ENCODE measurements around the gene RPL27A. TPM values are rescaled to one million over a fixed set of nuclear protein-coding genes. Genes with fewer than 3 reads are reported as not detected.

Gene RPL27A
- total RNA-seq, 2 experiments from 2014 or later: 1,157 to 1,188 TPM

- Mint-ChIP-seq H3K27ac (no peak overlapping the region), H3K4me1 (ENCODE audit: low read depth) (no peaks in the 10 kb centered on the region), H3K27me3 (ENCODE audit: low read depth) (no peaks in the 10 kb centered on the region), H3K4me3 (no peak overlapping the region), H3K36me3 (ENCODE audit: low read depth) (no peaks in the 10 kb centered on the region), H3K9me3 (no peaks in the 10 kb centered on the region)
- CTCF ChIA-PET: no interaction called here
- intact Hi-C loops (cut with micrococcal nuclease): no loop called here
- no peak for DNase-seq
Observed at GRCh38 chr11:8706673-8707432, 24.3 kb downstream of the RPL27A start.

- DNase-seq: no peak
- Mint-ChIP-seq H3K4me1 (ENCODE audit: low read depth) (no peaks in the 10 kb centered on the region), H3K9me3 (no peaks in the 10 kb centered on the region), H3K4me3 (no peak overlapping the region), H3K27me3 (ENCODE audit: low read depth) (no peaks in the 10 kb centered on the region), H3K27ac (no peak overlapping the region), H3K36me3 (ENCODE audit: low read depth) (no peaks in the 10 kb centered on the region)
- intact Hi-C loops (cut with micrococcal nuclease): no loop called here
- CTCF ChIA-PET: no interaction called here
Observed at GRCh38 chr11:8707541-8708191, 25.1 kb downstream of the RPL27A start.

- intact Hi-C loops (cut with micrococcal nuclease): no loop called here
- no peak overlapping the region for H3K4me3 Mint-ChIP-seq
- no peaks in the 10 kb centered on the region for H3K36me3 Mint-ChIP-seq (ENCODE audit: low read depth)
- H3K9me3 Mint-ChIP-seq: no peaks in the 10 kb centered on the region
- CTCF ChIA-PET: no interaction called here
- DNase-seq: no peak
- H3K27me3 Mint-ChIP-seq (ENCODE audit: low read depth): no peaks in the 10 kb centered on the region
- no peaks in the 10 kb centered on the region for H3K4me1 Mint-ChIP-seq (ENCODE audit: low read depth)
- no peak overlapping the region for H3K27ac Mint-ChIP-seq
Observed at GRCh38 chr11:8709002-8709672, 26.5 kb downstream of the RPL27A start.

- no peaks in the 10 kb centered on the region for H3K4me1 Mint-ChIP-seq (ENCODE audit: low read depth)
- CTCF ChIA-PET: no interaction called here
- intact Hi-C loops (cut with micrococcal nuclease): no loop called here
Observed at GRCh38 chr11:8709777-8710176, 27.2 kb downstream of the RPL27A start.

GRCh38 chr11:8711895-8712442, 29.4 kb downstream of the RPL27A start:
- Mint-ChIP-seq H3K36me3 (ENCODE audit: low read depth) (no peaks in the 10 kb centered on the region), H3K27me3 (ENCODE audit: low read depth) (no peaks in the 10 kb centered on the region), H3K27ac (no peak overlapping the region), H3K4me1 (ENCODE audit: low read depth) (no peaks in the 10 kb centered on the region), H3K9me3 (no peaks in the 10 kb centered on the region), H3K4me3 (no peak overlapping the region)
- intact Hi-C loops (cut with micrococcal nuclease): no loop called here
- no peak for DNase-seq
- CTCF ChIA-PET: interaction anchor here (0.6 to 1.3 kb wide), 2 partner anchors 100 to 102 kb away, joined by 3 to 5 read pairs; no protein-coding TSS in a partner anchor

More at GRCh38 chr11:8709777-8710176, 27.2 kb downstream of the RPL27A start:
- no peaks in the 10 kb centered on the region for H3K9me3 Mint-ChIP-seq
- H3K27me3 Mint-ChIP-seq (ENCODE audit: low read depth): no peaks in the 10 kb centered on the region
- no peak overlapping the region for H3K4me3 Mint-ChIP-seq
- no peaks in the 10 kb centered on the region for H3K36me3 Mint-ChIP-seq (ENCODE audit: low read depth)
- DNase-seq: no peak
- no peak overlapping the region for H3K27ac Mint-ChIP-seq

- Mint-ChIP-seq H3K9me3 (no peaks in the 10 kb centered on the region), H3K4me3 (no peak overlapping the region), H3K36me3 (ENCODE audit: low read depth) (no peaks in the 10 kb centered on the region), H3K27me3 (ENCODE audit: low read depth) (no peaks in the 10 kb centered on the region), H3K27ac (no peak overlapping the region), H3K4me1 (ENCODE audit: low read depth) (no peaks in the 10 kb centered on the region)
- intact Hi-C loops (cut with micrococcal nuclease): no loop called here
- no peak for DNase-seq
- CTCF ChIA-PET: interaction anchor here (1.3 kb wide), 1 partner anchor 101 kb away, joined by 3 read pairs; no protein-coding TSS in a partner anchor
Observed at GRCh38 chr11:8712506-8712905, 29.9 kb downstream of the RPL27A start.

GRCh38 chr11:8713760-8714454, 31.3 kb downstream of the RPL27A start:
- no peak overlapping the region for H3K4me3 Mint-ChIP-seq
- no peaks in the 10 kb centered on the region for H3K36me3 Mint-ChIP-seq (ENCODE audit: low read depth)
- H3K4me1 Mint-ChIP-seq (ENCODE audit: low read depth): no peaks in the 10 kb centered on the region
- no peaks in the 10 kb centered on the region for H3K27me3 Mint-ChIP-seq (ENCODE audit: low read depth)
- no peaks in the 10 kb centered on the region for H3K9me3 Mint-ChIP-seq
- no peak for DNase-seq
- intact Hi-C loops (cut with micrococcal nuclease): no loop called here
- CTCF ChIA-PET: no interaction called here
- no peak overlapping the region for H3K27ac Mint-ChIP-seq

- Mint-ChIP-seq H3K36me3 (ENCODE audit: low read depth) (no peaks in the 10 kb centered on the region), H3K27ac (no peak overlapping the region), H3K4me3 (no peak overlapping the region), H3K27me3 (ENCODE audit: low read depth) (no peaks in the 10 kb centered on the region), H3K9me3 (no peaks in the 10 kb centered on the region), H3K4me1 (ENCODE audit: low read depth) (no peaks in the 10 kb centered on the region)
- no peak for DNase-seq
- CTCF ChIA-PET: interaction anchor here (0.5 kb wide), 1 partner anchor 667 kb away, joined by 3 read pairs; no protein-coding TSS in a partner anchor
- intact Hi-C loops (cut with micrococcal nuclease): no loop called here
Observed at GRCh38 chr11:8714622-8715225, 32.1 kb downstream of the RPL27A start.

- Mint-ChIP-seq H3K4me1 (ENCODE audit: low read depth) (no peaks in the 10 kb centered on the region), H3K9me3 (no peaks in the 10 kb centered on the region), H3K4me3 (no peak overlapping the region), H3K27me3 (ENCODE audit: low read depth) (no peaks in the 10 kb centered on the region), H3K36me3 (ENCODE audit: low read depth) (no peaks in the 10 kb centered on the region), H3K27ac (no peak overlapping the region)
- CTCF ChIA-PET: no interaction called here
- intact Hi-C loops (cut with micrococcal nuclease): no loop called here
- DNase-seq: no peak
Observed at GRCh38 chr11:8715501-8715900, 32.9 kb downstream of the RPL27A start.

GRCh38 chr11:8717544-8717875, 34.9 kb downstream of the RPL27A start:
- Mint-ChIP-seq H3K27me3 (ENCODE audit: low read depth) (no peaks in the 10 kb centered on the region), H3K9me3 (no peaks in the 10 kb centered on the region), H3K4me1 (ENCODE audit: low read depth) (no peaks in the 10 kb centered on the region), H3K36me3 (ENCODE audit: low read depth) (no peaks in the 10 kb centered on the region), H3K4me3 (no peak overlapping the region), H3K27ac (no peak overlapping the region)
- CTCF ChIA-PET: no interaction called here
- intact Hi-C loops (cut with micrococcal nuclease): no loop called here
- no peak for DNase-seq

- Mint-ChIP-seq H3K27me3 (ENCODE audit: low read depth) (no peaks in the 10 kb centered on the region), H3K4me1 (ENCODE audit: low read depth) (no peaks in the 10 kb centered on the region), H3K4me3 (no peak overlapping the region), H3K27ac (no peak overlapping the region), H3K9me3 (no peaks in the 10 kb centered on the region), H3K36me3 (ENCODE audit: low read depth) (no peaks in the 10 kb centered on the region)
- no peak for DNase-seq
- CTCF ChIA-PET: interaction anchor here (0.6 kb wide), 1 partner anchor 16 kb away, joined by 3 read pairs; no protein-coding TSS in a partner anchor
- intact Hi-C loops (cut with micrococcal nuclease): no loop called here
Observed at GRCh38 chr11:8717876-8718753, 35.5 kb downstream of the RPL27A start.
